ENCODE results near the gene BMPER. TPM values are rescaled to one million over a fixed set of nuclear protein-coding genes. Genes with fewer than 3 reads are reported as not detected.

Gene BMPER
- total and polyA plus RNA-seq, 8 donors, result 0.14 to 1.6 (median 0.46) TPM

DNA sequence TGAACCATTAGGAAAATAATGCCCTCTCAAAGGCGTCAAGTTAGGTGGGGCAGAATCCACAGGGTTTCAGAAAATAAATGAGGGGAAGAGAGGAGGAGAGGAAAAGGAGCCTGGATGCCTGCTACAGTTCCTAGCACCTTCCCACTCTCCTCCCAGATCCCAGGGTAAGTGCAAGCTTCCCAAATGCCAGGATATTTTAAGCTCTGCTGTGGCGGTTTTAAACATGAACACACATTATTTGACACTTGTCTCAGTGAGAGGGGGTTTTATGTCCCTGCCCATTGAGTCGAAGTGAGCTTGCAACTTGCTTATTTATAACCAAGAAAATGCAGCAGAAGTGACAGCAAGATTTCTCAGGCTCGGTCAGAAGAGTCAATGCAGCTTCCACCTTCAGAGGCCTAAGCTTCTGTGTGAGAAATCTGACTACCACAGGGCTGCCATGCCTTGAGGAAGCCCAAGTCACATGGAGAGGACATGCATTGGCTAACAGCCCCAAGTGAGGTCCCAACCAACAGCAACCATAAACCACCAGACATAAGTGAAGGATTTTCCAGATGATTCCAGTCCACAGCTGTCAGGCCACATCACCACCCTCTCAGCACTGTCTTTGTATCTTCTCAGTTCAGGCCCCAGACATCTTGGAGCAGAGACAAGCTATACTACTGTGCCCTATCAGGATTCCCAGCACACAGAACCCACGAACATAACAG is 17.9 kb upstream of the BMPER start:
- DNase-seq (no peak), FAIRE-seq (no peak), ATAC-seq (no peak)
- Histone ChIP-seq H3K36me3 (no peaks in the 10 kb centered on the region), H3K4me1 (no peaks in the 10 kb centered on the region), H3K27me3 (no peaks in the 10 kb centered on the region), H3K9me3 (no peaks in the 10 kb centered on the region), H3K4me3 (no peak overlapping the region), H3K27ac (no peak overlapping the region)
- no peak for TF ChIP-seq CTCF (IDR thresholded peaks at IDR 0.05)
- intact Hi-C loops (cut with DNase I), result no loop called here
- WGBS, 2 donors, result 60 to 75% methylated on average over 5 of the region's 5 CpGs

DNA sequence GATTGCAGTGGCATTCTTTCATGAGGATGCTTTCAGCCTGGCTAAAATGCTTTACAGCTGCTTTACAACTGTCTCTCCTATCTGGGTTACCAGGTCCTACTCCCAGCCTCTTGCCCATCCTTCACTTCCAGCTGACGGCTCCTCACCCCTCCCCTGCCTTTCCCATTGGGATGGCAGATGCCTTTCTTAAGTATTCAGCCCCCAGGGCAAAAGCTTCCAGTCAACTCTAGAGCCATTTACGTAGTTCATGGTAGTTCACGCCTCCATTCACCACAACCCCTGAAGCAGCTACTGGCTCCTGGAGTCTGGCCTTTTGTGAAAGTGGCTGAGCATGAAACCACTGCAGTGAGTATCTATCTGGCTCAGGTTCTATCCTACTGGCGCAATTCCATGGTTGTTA is 17.2 kb upstream of the BMPER start:
- 71 to 89% methylated on average over 4 of the region's 4 CpGs for WGBS, 2 donors

DNA sequence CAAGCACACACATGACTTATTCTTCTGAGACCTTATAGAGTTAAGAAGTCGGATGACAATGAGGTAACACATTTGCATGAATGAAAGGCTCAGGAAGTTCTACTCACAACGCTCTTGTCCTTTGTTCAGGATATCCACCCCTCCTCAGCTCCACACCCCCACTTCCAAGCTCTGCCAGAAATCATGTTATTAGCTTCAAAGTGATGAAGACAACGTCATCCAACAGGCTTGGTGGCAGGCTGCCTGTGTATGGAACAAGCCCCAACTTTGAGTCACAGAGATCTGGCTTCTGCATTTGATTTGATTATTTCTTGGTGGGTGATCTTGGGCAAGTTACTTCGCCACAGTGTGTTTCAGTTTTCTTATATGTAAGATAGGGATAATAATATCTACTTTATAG is 12.4 kb upstream of the BMPER start:
- DNase-seq (no peak), ATAC-seq (no peak), FAIRE-seq (no peak)
- 49 to 62% methylated on average over 4 of the region's 4 CpGs for WGBS, 2 donors
- Histone ChIP-seq H3K4me3 (no peak overlapping the region), H3K4me1 (no peaks in the 10 kb centered on the region), H3K9me3 (no peaks in the 10 kb centered on the region), H3K36me3 (no peaks in the 10 kb centered on the region), H3K27ac (no peak overlapping the region), H3K27me3 (peaks cover 0 to 4% (median 0%) of the 10 kb centered on the region in 4 donors)
- TF ChIP-seq CTCF (IDR thresholded peaks at IDR 0.05), result no peak
- intact Hi-C loops (cut with DNase I), result loop anchor here in 1 of 3 donors (10.0 kb wide), 1 partner anchor 138 kb away; no protein-coding TSS in a partner anchor

More for the DNA sequence above, 17.2 kb upstream of the BMPER start:
- no peak overlapping the region for H3K27ac ChIP-seq
- H3K9me3 ChIP-seq, result no peaks in the 10 kb centered on the region
- H3K4me3 ChIP-seq, result no peak overlapping the region
- no peak for ATAC-seq
- H3K36me3 ChIP-seq, result no peaks in the 10 kb centered on the region
- no peak for DNase-seq
- no peaks in the 10 kb centered on the region for H3K27me3 ChIP-seq
- intact Hi-C loops (cut with DNase I), result no loop called here
- TF ChIP-seq CTCF (IDR thresholded peaks at IDR 0.05), result no peak
- no peak for FAIRE-seq
- no peaks in the 10 kb centered on the region for H3K4me1 ChIP-seq

- intact Hi-C loops (cut with DNase I), result loop anchor here in 1 of 3 donors (10.0 kb wide), 1 partner anchor 139 kb away; no protein-coding TSS in a partner anchor
- Histone ChIP-seq H3K9me3 (no peaks in the 10 kb centered on the region), H3K27me3 (peaks cover 0 to 4% (median 0%) of the 10 kb centered on the region in 4 donors), H3K27ac (no peak overlapping the region), H3K36me3 (no peaks in the 10 kb centered on the region), H3K4me1 (no peaks in the 10 kb centered on the region), H3K4me3 (no peak overlapping the region)
- FAIRE-seq (no peak), DNase-seq (no peak), ATAC-seq (no peak)
- TF ChIP-seq CTCF (IDR thresholded peaks at IDR 0.05), result no peak
- 64 to 79% methylated on average over 4 of the region's 4 CpGs for WGBS, 2 donors
Observed at GRCh38 chr7:33893377-33893776, 12.0 kb upstream of the BMPER start.
